ENCODE measurements around the gene RAPH1. TPM values are rescaled to one million over a fixed set of nuclear protein-coding genes. Genes with fewer than 3 reads are reported as not detected.

The RAPH1 gene
- total RNA-seq, 1 donor from 2014 or later: 50.4 TPM

DNA sequence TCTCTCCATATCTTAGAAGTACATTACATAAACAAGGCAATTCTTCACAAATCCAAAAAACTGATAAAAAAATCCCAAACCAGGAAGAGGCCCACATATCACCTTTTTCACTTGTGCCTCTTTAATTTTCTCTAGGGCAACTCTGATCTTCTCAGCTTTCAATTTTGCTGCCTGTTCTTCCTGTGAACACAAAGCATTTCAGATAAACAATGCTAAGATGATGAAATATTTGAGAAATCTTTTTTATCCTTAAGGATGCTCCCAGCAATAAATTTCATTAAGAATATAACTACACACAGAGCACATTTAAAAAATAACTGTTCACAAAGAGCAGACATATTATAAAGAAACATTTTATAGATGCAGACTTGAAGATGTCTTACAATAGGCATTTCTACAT lies 73.4 kb downstream of the RAPH1 start:
- no peak for TF ChIP-seq EZH2 (IDR thresholded peaks at IDR 0.05; ENCODE audit: insufficient read depth, low read length)
- TF ChIP-seq, protein P1, sequence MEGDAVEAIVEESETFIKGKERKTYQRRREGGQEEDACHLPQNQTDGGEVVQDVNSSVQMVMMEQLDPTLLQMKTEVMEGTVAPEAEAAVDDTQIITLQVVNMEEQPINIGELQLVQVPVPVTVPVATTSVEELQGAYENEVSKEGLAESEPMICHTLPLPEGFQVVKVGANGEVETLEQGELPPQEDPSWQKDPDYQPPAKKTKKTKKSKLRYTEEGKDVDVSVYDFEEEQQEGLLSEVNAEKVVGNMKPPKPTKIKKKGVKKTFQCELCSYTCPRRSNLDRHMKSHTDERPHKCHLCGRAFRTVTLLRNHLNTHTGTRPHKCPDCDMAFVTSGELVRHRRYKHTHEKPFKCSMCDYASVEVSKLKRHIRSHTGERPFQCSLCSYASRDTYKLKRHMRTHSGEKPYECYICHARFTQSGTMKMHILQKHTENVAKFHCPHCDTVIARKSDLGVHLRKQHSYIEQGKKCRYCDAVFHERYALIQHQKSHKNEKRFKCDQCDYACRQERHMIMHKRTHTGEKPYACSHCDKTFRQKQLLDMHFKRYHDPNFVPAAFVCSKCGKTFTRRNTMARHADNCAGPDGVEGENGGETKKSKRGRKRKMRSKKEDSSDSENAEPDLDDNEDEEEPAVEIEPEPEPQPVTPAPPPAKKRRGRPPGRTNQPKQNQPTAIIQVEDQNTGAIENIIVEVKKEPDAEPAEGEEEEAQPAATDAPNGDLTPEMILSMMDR (IDR thresholded peaks at IDR 0.05; ENCODE audit: insufficient read depth, low read depth, low read length): no peak
- H3K27me3 ChIP-seq (ENCODE audit: insufficient read depth, low read length): no peaks in the 10 kb centered on the region
- no peak for DNase-seq (ENCODE audit: low read depth)
- no peaks in the 10 kb centered on the region for H4K20me1 ChIP-seq (ENCODE audit: insufficient read depth, low read length)
- FAIRE-seq: no peak
- no peaks in the 10 kb centered on the region for H3K9me3 ChIP-seq (ENCODE audit: insufficient read depth, low read depth, low read length)
- H3K4me1 Mint-ChIP-seq (ENCODE audit: low read depth, unreplicated experiment): no peaks in the 10 kb centered on the region
- H3K9ac ChIP-seq (ENCODE audit: low read length): no peak overlapping the region
- no peak overlapping the region for H3K27ac Mint-ChIP-seq (ENCODE audit: unreplicated experiment)
- peaks cover 36% of the 10 kb centered on the region for H3K36me3 ChIP-seq (ENCODE audit: insufficient read depth, low read length)
- no peak overlapping the region for H2AFZ ChIP-seq (ENCODE audit: low read depth, low read length)
- no peak overlapping the region for H3K4me3 ChIP-seq (ENCODE audit: insufficient read depth, low read depth, low read length)
- no peaks in the 10 kb centered on the region for H3K4me1 ChIP-seq (ENCODE audit: insufficient read depth, low read length)
- H3K9me3 Mint-ChIP-seq (ENCODE audit: unreplicated experiment): no peaks in the 10 kb centered on the region
- peaks cover 28% of the 10 kb centered on the region for H3K79me2 ChIP-seq (ENCODE audit: insufficient read depth, low read length)
- no peaks in the 10 kb centered on the region for H3K27me3 Mint-ChIP-seq (ENCODE audit: low read depth, unreplicated experiment)
- no peak overlapping the region for H3K4me3 Mint-ChIP-seq (ENCODE audit: unreplicated experiment)
- H3K4me2 ChIP-seq (ENCODE audit: low read length): no peak overlapping the region
- peaks cover 3% of the 10 kb centered on the region for H3K36me3 Mint-ChIP-seq (ENCODE audit: low read depth, unreplicated experiment)
- no peak overlapping the region for H3K27ac ChIP-seq (ENCODE audit: low read depth, low read length)

DNA sequence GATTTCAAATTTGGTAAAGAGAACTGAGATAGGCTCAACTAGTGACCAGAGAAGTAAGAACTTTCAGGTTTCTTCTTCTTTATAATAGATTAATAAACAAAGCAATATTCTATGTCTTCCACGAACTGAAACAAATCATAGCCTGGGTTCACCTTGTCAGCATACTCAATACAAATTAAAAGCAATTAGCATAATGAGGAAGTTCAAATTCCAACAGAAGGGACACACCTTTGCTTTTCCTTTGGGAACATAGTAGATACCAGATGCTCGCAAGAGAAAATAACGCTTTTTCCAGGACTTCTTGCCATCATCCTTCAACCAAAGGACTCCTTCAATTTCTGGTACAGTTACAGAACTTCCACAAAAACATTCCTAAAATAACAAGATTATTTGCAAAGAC lies 79.9 kb downstream of the RAPH1 start:
- Mint-ChIP-seq H3K9me3 (ENCODE audit: unreplicated experiment) (no peaks in the 10 kb centered on the region), H3K4me1 (ENCODE audit: low read depth, unreplicated experiment) (peaks cover 18% of the 10 kb centered on the region), H3K36me3 (ENCODE audit: low read depth, unreplicated experiment) (peaks cover 3% of the 10 kb centered on the region), H3K27me3 (ENCODE audit: low read depth, unreplicated experiment) (no peaks in the 10 kb centered on the region), H3K27ac (ENCODE audit: unreplicated experiment) (no peak overlapping the region), H3K4me3 (ENCODE audit: unreplicated experiment) (no peak overlapping the region)
- Histone ChIP-seq H3K4me3 (ENCODE audit: insufficient read depth, low read depth, low read length) (no peak overlapping the region), H3K27me3 (ENCODE audit: insufficient read depth, low read length) (no peaks in the 10 kb centered on the region), H3K79me2 (ENCODE audit: insufficient read depth, low read length) (no peaks in the 10 kb centered on the region), H4K20me1 (ENCODE audit: insufficient read depth, low read length) (no peaks in the 10 kb centered on the region), H3K4me1 (ENCODE audit: insufficient read depth, low read length) (peaks cover 11% of the 10 kb centered on the region), H3K36me3 (ENCODE audit: insufficient read depth, low read length) (peaks cover 48% of the 10 kb centered on the region), H3K9me3 (ENCODE audit: insufficient read depth, low read depth, low read length) (no peaks in the 10 kb centered on the region), H3K4me2 (ENCODE audit: low read length) (no peak overlapping the region), H3K27ac (ENCODE audit: low read depth, low read length) (no peak overlapping the region), H2AFZ (ENCODE audit: low read depth, low read length) (no peak overlapping the region), H3K9ac (ENCODE audit: low read length) (no peak overlapping the region)
- no peak for DNase-seq (ENCODE audit: low read depth)
- FAIRE-seq: no peak
- no peak for TF ChIP-seq EZH2 (IDR thresholded peaks at IDR 0.05; ENCODE audit: insufficient read depth, low read length)
- TF ChIP-seq, protein P1 (IDR thresholded peaks at IDR 0.05; ENCODE audit: insufficient read depth, low read depth, low read length): no peak

GRCh38 chr2:203453858-203454451 lies 81.1 kb downstream of the RAPH1 start:
- Mint-ChIP-seq H3K9me3 (ENCODE audit: unreplicated experiment) (no peaks in the 10 kb centered on the region), H3K4me1 (ENCODE audit: low read depth, unreplicated experiment) (peaks cover 18% of the 10 kb centered on the region), H3K36me3 (ENCODE audit: low read depth, unreplicated experiment) (peaks cover 3% of the 10 kb centered on the region), H3K27me3 (ENCODE audit: low read depth, unreplicated experiment) (no peaks in the 10 kb centered on the region), H3K4me3 (ENCODE audit: unreplicated experiment) (no peak overlapping the region), H3K27ac (ENCODE audit: unreplicated experiment) (no peak overlapping the region)
- Histone ChIP-seq H3K79me2 (ENCODE audit: insufficient read depth, low read length) (peaks cover 4% of the 10 kb centered on the region), H3K27me3 (ENCODE audit: insufficient read depth, low read length) (no peaks in the 10 kb centered on the region), H4K20me1 (ENCODE audit: insufficient read depth, low read length) (no peaks in the 10 kb centered on the region), H3K36me3 (ENCODE audit: insufficient read depth, low read length) (peaks cover 41% of the 10 kb centered on the region), H3K4me3 (ENCODE audit: insufficient read depth, low read depth, low read length) (no peak overlapping the region), H3K4me2 (ENCODE audit: low read length) (no peak overlapping the region), H2AFZ (ENCODE audit: low read depth, low read length) (no peak overlapping the region), H3K9me3 (ENCODE audit: insufficient read depth, low read depth, low read length) (no peaks in the 10 kb centered on the region), H3K4me1 (ENCODE audit: insufficient read depth, low read length) (peaks cover 11% of the 10 kb centered on the region), H3K27ac (ENCODE audit: low read depth, low read length) (no peak overlapping the region), H3K9ac (ENCODE audit: low read length) (no peak overlapping the region)
- FAIRE-seq (peak; percentile 78), DNase-seq (ENCODE audit: low read depth) (peak; percentile 26)
- TF ChIP-seq, protein P1 (IDR thresholded peaks at IDR 0.05; ENCODE audit: insufficient read depth, low read depth, low read length): peak; percentile 88
- no peak for TF ChIP-seq EZH2 (IDR thresholded peaks at IDR 0.05; ENCODE audit: insufficient read depth, low read length)
